Right lung (tissue), 5 donors: ENCODE measurements around the gene BOD1L1. TPM values are rescaled to one million over a fixed set of nuclear protein-coding genes. Genes with fewer than 3 reads are reported as not detected.

ENCODE experiments used
- DNase-seq, 2 donors: peaks; one replicate each; pipeline ENCODE4 v3.0.0-alpha.2; 2013
- polyA plus RNA-seq, 5 donors: library from polyadenylated mRNA; unstranded; fragments of 120-200 nt; gene quantifications; one replicate each; pipeline versions ENCODE4 v1.2.1 to v1.2.3, GENCODE V29; 2013; ENCODE audit warnings: inconsistent platforms in 1 of 5, low replicate concordance in 1 of 5; ENCODE audit not compliant: insufficient read length in 5 of 5, insufficient read depth in 1 of 5

The BOD1L1 gene
- polyA plus RNA-seq, 5 donors = 44.3 to 73.9 (median 67.4) TPM

DNA sequence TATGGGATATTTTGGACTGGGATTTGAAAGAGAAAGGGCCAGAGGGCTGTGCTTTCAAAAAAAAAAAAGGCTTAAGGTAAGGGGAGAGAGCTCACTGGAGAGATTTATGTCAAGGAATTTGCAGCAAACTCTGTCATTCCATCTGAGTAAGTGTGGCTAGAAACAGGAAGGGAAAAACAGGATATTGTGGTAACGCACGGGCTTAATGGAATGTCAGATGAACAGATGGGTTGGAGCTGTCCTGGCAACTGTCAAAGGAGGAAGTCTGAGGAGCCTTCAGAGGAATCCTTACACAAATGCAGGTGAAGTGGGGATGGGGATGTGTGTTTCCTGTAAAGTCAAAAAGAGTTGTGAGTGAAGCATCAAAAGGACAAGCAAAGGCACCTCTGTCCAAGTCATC lies 68.1 kb downstream of the BOD1L1 start:
- no peak for DNase-seq

DNA sequence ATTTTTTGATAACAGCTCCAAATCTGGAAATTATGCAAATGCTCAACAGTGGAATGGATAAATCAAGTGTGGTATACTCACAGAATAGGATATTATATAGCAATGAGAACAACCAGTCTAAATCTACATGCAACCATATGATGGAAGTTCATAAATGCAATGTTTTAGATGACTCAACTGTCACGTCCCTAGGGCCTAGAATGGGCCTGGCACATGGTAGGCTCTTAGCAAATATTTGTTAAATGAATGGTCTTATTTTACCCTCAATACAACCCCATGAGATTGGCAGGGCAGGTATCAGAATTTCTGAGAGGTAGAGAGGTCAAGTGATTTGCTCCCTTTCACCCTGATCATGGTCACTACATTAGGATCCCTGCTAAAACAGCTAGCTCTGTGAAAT lies 68.6 kb downstream of the BOD1L1 start:
- no peak for DNase-seq

- DNase-seq = no peak
Observed at GRCh38 chr4:13555325-13555724, 72.2 kb downstream of the BOD1L1 start.

DNA sequence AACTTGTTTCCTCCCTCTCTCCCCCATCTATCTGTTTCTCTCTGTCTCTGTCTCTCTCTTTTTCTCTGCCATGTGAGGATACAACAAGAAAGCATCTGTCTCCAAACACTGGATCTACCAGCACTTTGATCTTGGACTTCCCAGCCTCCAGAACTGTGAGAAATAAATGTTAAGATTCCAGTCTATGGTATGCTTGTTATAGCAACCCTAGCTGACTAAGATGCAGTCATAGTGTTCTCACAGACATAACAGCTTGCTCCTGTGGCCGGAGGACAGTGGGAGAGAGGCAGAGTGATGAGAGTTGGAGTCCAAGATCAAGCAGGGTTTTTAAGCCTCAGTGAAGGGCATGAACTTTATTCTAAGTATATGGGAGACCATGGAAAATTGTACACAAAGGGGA lies 74.4 kb downstream of the BOD1L1 start:
- no peak for DNase-seq

DNA sequence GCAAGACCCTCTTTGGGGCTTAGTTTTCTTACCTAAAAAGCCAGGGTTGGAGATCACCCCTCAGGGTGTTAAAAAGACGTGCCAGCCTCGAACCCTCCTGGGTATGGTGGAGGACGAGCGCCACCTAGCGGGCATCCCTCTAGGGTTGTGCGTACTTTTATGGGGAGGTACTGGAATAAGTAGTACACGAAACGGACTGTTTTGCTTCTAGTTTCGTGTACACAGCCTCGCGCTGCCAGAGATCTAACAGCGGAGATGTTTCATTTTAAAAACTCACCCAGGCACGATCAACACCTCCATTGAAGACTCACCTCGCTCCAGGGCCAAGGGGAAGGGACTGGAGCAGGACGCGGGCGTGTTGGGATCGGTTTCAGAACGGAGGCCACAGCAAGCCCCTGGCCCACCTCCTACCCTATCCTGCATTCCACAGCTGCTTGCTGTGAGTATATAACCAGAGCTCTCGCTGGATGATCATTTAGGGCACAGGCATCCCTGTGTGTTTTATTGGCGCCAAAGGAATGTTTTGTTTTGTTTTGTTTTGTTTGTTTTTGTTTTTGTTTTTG lies 78.5 kb downstream of the BOD1L1 start:
- DNase-seq = peak; percentile 62 to 78

DNA sequence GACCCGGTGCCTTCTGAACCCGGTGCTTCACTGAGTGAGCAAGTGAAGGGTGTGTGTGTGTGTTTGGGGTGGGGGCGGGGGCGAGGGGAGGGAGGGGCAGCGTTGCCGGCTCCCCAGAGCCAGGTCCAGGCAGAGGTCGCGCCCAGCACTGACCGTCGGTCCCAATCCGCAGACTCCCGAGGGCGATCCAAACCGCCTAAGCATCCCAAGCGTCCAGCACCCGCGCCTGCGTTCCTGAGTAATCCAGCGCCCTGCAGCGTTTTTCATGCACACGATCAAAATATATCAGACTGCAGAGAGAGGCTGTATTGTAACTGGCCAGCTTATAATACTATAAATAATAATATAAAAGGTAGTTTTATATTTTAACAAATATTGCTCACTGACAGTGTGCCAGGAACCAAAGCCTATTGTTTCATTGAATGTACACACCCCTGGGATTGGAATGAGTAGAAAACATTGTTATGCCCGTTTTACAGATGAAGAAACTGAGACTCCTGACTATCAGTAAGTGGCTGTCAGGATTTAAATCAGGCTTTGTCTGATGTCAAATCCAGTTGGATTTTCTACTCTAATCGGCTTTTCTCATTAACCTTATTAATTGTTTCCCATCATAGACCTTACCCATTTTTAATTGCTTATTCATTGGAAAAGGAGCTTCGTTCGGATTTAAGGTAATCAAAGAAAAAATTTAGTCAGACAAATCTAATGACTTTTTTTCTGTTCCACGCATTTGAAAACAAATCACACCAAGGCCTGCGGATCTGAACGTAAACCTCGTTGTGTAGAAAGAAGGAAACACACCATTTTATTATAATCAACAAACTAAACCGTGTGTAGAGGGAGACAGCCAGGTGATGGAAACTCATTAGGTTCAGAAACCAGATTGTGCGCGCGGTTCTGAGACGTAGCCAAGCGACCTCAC lies 79.2 kb downstream of the BOD1L1 start:
- DNase-seq = no peak

DNA sequence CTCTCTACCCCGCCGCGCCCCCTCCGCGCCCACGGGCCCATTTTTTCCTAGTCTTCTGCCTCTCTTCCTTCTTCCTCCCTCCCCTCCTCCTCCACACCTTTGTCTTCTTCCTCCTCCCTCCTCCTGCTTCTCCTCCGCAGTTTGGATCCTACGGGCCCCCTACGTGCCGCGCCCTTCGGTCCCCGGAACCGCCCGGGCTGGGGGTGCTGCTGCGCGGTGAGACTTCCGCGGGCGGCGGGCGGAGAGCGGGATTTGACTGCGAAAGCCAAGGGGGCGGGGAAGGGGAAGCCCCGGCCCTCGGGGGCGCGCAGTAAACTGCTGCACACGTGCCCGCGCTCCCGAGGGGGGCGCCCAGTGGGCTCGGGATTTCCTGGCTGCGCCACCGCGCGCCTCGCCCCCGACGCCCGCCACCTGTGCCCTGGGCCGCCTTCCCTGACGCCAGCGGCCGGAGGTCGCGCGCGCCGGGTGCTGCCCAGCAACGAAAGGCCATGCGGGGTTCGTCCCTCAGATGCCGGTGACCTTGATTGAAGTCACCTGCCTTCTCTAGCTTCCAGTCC lies 80.0 kb downstream of the BOD1L1 start:
- no peak for DNase-seq

GRCh38 chr4:13546941-13547484 lies 80.5 kb downstream of the BOD1L1 start:
- no peak for DNase-seq

DNA sequence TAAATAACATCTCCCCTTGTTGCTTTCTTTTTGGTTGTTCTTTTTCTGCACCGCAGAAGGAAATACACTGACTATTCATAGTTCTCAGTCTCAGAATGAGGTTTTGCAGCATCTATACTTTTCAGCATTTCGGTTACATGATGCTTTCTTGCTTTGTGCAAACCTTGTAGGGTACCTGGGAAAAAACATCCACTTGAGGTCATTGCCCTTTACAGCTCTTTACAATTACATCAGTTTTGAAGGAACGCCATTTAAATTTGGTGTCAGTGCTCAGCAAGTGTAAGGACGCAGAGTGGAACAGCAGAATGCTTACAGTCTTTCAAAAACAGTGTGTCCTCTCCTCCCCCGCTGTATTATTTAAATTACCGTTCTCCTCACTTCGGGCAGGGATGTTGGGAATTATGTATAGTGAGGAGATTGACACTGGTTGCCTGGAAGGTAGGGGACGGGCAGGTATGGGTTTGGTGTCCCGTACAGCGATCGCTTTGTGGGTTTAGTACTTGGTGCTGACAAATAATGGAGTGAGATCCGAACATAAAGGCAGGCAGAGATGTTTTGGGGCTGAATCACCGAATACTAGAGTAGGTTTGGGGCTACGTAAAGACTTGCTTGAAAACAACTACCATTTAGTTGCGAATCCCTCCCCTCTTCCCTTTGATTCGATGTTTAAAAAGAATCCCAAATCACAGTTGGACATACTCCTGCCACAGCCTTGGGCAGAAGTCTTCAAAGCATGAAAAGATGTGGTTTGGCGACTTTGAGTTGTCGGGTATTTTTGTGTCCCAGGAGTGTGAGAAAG lies 81.2 kb downstream of the BOD1L1 start:
- DNase-seq = no peak

- DNase-seq = no peak
Observed at GRCh38 chr4:13545394-13545808, 82.1 kb downstream of the BOD1L1 start.

DNA sequence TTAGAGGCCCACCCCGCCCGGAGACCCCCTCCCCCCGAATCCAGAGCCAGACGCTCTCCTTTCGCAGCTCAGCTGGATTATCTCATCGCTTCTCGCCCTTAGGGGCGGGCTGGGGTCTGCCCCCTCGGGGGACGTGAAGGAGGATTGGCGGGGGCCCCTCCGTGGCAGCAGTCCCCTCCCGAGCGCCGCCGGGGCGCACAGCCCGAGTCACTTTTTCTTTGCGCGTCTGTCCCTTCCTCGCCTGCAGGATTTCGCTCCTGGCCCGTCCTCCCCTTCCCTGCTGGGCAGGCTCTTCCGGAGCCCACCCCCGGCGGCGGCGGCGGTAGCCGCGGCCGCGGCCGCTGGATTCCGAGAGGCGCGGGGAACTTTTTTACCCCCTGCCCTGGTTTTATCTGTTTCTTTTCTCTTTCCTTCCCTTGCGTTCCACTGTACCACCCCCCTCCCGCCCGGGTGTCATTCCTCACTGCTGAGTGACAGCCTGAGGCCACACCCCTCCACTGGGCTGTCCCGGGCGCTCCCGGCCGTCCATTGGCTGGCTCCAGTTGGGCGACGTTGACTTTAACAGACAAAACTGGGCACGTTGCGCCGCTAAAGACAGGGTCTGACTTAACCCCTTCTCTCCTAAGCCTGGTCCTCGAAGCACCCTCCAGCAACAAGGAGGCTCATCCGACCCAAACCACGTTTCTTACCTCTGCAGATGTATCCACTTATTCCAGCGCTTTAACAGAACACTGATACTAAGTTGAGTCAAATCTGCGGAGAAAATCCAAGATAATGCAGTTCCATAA lies 82.7 kb downstream of the BOD1L1 start:
- peak; percentile 68 to 75 for DNase-seq

DNA sequence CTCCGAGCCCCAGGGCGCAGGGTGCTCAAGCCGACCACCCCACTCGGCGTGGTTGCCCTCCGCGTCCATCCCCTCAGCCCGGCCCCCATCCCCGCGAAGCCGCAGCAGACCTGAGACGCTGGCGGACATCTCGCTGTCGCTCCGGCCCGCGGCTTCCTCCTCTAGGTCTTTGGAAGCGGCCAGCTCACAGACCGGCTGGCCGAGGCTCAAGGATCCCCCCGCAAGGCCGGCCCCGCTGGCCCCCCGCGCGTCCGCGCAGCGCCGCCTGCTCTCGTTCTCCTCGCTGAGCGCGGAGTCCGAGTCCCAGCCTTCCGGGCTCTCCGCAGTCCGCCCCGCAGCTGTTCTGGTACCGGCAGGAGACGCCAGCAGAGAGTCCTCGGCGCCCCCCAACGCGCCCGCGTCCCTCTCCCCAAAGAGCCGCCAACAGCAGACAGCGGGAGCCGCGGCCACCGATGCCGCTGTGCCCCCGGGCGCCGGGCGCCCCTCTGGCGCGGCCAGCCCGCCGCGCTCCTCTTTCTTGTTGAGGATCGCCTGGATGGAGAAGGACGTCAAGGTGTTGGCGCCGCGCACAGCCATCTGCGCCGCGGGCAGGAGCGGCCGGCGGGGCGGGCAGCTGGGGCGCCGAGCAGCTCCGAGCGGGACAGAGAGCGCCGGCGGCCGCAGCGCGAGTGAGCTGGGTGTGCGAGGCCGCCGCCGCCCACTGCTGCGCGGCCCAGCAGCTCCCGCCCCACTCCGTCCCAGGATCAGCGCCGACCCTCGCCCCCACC lies 83.5 kb downstream of the BOD1L1 start, which contains the start of gene NKX3-2:
NKX3-2 (minus strand) TSS at position 670 of the 767 bp plus-strand sequence; CDS start at position 576, 94 bp downstream.
- no peak for DNase-seq

- no peak for DNase-seq
Observed at GRCh38 chr4:13543032-13543838, 84.3 kb downstream of the BOD1L1 start.

DNA sequence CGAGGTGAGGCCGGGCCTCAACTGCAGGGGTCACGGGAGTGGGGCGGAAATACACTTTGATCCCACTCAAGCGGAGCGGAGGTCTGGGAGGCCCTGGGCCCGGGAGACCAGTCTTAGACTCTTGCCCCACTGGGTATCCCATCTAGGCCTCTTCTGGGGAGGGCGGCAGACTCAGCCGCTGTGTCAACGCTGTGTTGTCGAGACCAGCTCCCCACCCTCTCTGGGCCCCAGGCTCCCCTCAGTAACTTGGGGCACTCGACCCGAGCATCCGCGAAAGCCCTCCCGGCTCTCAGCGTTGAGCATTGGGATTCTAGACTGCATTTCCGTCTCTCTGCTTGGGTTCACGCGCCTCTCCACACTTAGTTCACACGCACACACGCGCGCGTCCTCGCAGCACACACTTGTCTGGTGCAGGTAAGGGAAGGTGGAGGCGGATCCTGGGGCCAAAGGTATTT lies 84.9 kb downstream of the BOD1L1 start:
- DNase-seq = no peak

DNA sequence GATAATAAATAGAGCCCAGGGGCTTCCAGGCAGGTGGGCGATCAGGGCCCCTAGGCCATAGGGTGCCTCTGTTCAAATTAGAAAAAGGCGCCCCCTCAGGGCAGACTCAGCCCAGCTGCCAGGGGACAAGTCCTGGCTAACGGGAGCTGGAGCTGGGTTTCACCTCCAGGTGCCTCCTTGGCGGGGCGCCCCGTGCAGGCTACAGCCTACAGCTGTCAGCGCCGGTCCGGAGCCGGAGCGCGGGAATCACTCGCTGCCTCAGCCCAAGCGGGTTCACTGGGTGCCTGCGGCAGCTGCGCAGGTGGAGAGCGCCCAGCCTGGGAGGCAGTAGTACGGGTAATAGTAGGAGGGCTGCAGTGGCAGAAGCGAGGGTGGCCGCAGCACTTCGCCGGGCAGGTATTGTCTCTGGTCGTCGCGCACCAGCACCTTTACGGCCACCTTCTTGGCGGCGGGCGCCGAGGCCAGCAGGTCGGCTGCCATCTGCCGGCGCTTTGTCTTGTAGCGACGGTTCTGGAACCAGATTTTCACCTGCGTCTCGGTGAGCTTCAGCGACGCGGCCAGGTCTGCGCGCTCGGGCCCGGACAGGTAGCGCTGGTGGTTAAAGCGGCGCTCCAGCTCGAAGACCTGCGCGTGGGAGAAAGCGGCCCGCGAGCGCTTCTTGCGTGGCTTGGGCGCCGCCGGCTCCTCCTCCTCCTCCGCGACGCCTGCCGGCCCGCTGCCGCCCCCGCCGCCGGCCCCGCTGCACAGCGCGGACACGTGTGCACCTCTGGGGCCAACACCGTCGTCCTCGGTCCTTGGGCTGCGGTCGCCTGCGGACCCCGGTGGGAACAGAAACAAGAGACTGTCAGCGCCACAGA lies 85.6 kb downstream of the BOD1L1 start:
- no peak for DNase-seq

GRCh38 chr4:13541176-13541604 lies 86.3 kb downstream of the BOD1L1 start:
- no peak for DNase-seq

- DNase-seq = no peak
Observed at GRCh38 chr4:13540446-13541175, 86.9 kb downstream of the BOD1L1 start.
